SK-N-SH (cell line): ENCODE measurements around the gene B3GALT4. TPM values are rescaled to one million over a fixed set of nuclear protein-coding genes. Genes with fewer than 3 reads are reported as not detected.

ENCODE experiments used
- CTCF ChIA-PET: fragments of 300-600, 350-600 bp; formaldehyde crosslinking; extraction: SDS; loops from one replicate; lab custom pipeline; 2021; lab: Yijun Ruan, JAX
- POLR2A ChIA-PET: fragments of 350-600 bp; sonication (Branson Sonifier 250); formaldehyde crosslinking; extraction: SDS; loops from one replicate; lab custom pipeline; 2020; ENCODE audit warnings: antibody characterized with exemption, inconsistent platforms; lab: Yijun Ruan, JAX
- DNase-seq: peaks from one replicate; pipeline ENCODE4 v3.0.0; 2012
- H2AFZ ChIP-seq: fragments of 200-600 bp; sonication (generic); 2 replicates; pipeline ENCODE4 v1.8.1; 2016; ENCODE audit warnings: antibody characterized with exemption, mild to moderate bottlenecking, low read depth
- H3F3A ChIP-seq: fragments of 200-600 bp; sonication (generic); replicated peaks from 2 replicates; pipeline ENCODE3; 2016; ENCODE audit warnings: antibody characterized with exemption, mild to moderate bottlenecking; ENCODE audit not compliant: insufficient read depth
- H3K27ac ChIP-seq, 2 experiments: fragments of 200-500 bp in 1 of 2; fragments of 200-600 bp in 1 of 2; sonication (Bioruptor generic) in 1 of 2; sonication (generic), shearing (Covaris generic) in 1 of 2; 2 replicates each; pipeline versions ENCODE4 v1.5.1 to v1.6.1; 2014 to 2016; ENCODE audit warnings: low read depth in 2 of 2, inconsistent platforms in 1 of 2, low read length in 1 of 2, mild to moderate bottlenecking in 1 of 2, mixed read lengths in 1 of 2
- H3K27me3 ChIP-seq: fragments of 200-600 bp; sonication (generic), shearing (Covaris generic); 2 replicates; pipeline ENCODE4 v1.6.1; 2016; ENCODE audit warnings: mixed run types; ENCODE audit not compliant: insufficient read depth
- H3K36me3 ChIP-seq, 2 experiments: fragments of 200-500 bp in 1 of 2; fragments of 200-600 bp in 1 of 2; sonication (Bioruptor generic) in 1 of 2; sonication (generic) in 1 of 2; replicated peaks in 1 of 2; 2 replicates each; pipeline versions ENCODE3 to v1.5.1; 2014 to 2016; ENCODE audit warnings: low read length in 1 of 2, mild to moderate bottlenecking in 1 of 2; ENCODE audit not compliant: insufficient read depth in 2 of 2, control insufficient read depth in 1 of 2
- H3K4me1 ChIP-seq, 2 experiments: fragments of 200-500 bp in 1 of 2; fragments of 200-600 bp in 1 of 2; sonication (Bioruptor generic) in 1 of 2; sonication (generic), shearing (Covaris generic) in 1 of 2; 2 replicates each; pipeline versions ENCODE4 v1.5.1 to v1.6.1; 2014 to 2016; ENCODE audit warnings: low read depth in 1 of 2, low read length in 1 of 2, mixed run types in 1 of 2; ENCODE audit not compliant: insufficient read depth in 2 of 2, control insufficient read depth in 1 of 2
- H3K4me2 ChIP-seq: fragments of 200-600 bp; sonication (generic), shearing (Covaris generic); 2 replicates; pipeline ENCODE4 v1.6.1; 2017; ENCODE audit warnings: mixed run types
- H3K4me3 ChIP-seq, 2 experiments: fragments of 200-500 bp in 1 of 2; fragments of 200-600 bp in 1 of 2; sonication (Bioruptor generic) in 1 of 2; sonication (generic), shearing (Covaris generic) in 1 of 2; 2 replicates each; pipeline versions ENCODE4 v1.5.1 to v1.8.1; 2014 to 2016; ENCODE audit warnings: low read depth in 2 of 2, inconsistent platforms in 1 of 2, low read length in 1 of 2, mild to moderate bottlenecking in 1 of 2, mixed read lengths in 1 of 2, moderate library complexity in 1 of 2
- H3K79me2 ChIP-seq: fragments of 200-600 bp; sonication (generic); 2 replicates; pipeline ENCODE4 v1.8.1; 2017; ENCODE audit warnings: mild to moderate bottlenecking; ENCODE audit not compliant: insufficient read depth
- H3K9ac ChIP-seq: fragments of 200-600 bp; sonication (generic); 2 replicates; pipeline ENCODE4 v1.6.1; 2017; ENCODE audit warnings: mixed run types
- H3K9me2 ChIP-seq: fragments of 200-600 bp; sonication (generic); 2 replicates; pipeline ENCODE4 v1.6.1; 2017; ENCODE audit warnings: mixed run types
- H3K9me3 ChIP-seq: fragments of 200-600 bp; sonication (generic); 2 replicates; pipeline ENCODE4 v1.6.1; 2017; ENCODE audit warnings: mixed run types, mild to moderate bottlenecking, moderate library complexity
- H4K20me1 ChIP-seq: fragments of 200-600 bp; sonication (generic); 2 replicates; pipeline ENCODE4 v1.6.1; 2017; ENCODE audit warnings: mild to moderate bottlenecking, mixed run types; ENCODE audit not compliant: insufficient read depth
- CHD2 ChIP-seq: fragments of 150-350 bp; IDR thresholded peaks from 2 replicates; pipeline ENCODE4 v1.6.1; 2018; ENCODE audit warnings: low read length; ENCODE audit not compliant: partially characterized antibody
- FOSL2 ChIP-seq: IDR thresholded peaks from 2 replicates; pipeline ENCODE4 v1.4.0; 2012; ENCODE audit warnings: low read depth, mild to moderate bottlenecking, moderate library complexity, borderline replicate concordance
- GABPA ChIP-seq: IDR thresholded peaks from 2 replicates; pipeline ENCODE4 v1.4.0; 2012; ENCODE audit warnings: low read depth, mild to moderate bottlenecking
- JUND ChIP-seq: IDR thresholded peaks from 2 replicates; pipeline ENCODE4 v1.4.0; 2012
- MEF2A ChIP-seq: IDR thresholded peaks from 2 replicates; pipeline ENCODE4 v1.4.0; 2012; ENCODE audit warnings: low read depth, borderline replicate concordance
- NFIC ChIP-seq: IDR thresholded peaks from 2 replicates; pipeline ENCODE4 v1.4.0; 2012; ENCODE audit warnings: borderline replicate concordance
- RAD21 ChIP-seq: IDR thresholded peaks from 2 replicates; pipeline ENCODE4 v1.6.1; 2012; ENCODE audit warnings: mild to moderate bottlenecking, low read length
- RCOR1 ChIP-seq: fragments of 150-350 bp; IDR thresholded peaks from 2 replicates; pipeline ENCODE4 v1.6.1; 2017; ENCODE audit warnings: antibody characterized with exemption, low read length
- RFX5 ChIP-seq: IDR thresholded peaks from 2 replicates; pipeline ENCODE4 v1.6.1; 2012; ENCODE audit warnings: mild to moderate bottlenecking, improper control_type of control experiment, low read length
- RXRA ChIP-seq: IDR thresholded peaks from 2 replicates; pipeline ENCODE4 v1.4.0; 2012; ENCODE audit warnings: low read depth, mild to moderate bottlenecking, borderline replicate concordance
- SIN3A ChIP-seq: IDR thresholded peaks from 2 replicates; pipeline ENCODE4 v1.6.1; 2012; ENCODE audit warnings: low read depth, mild to moderate bottlenecking, low read length, moderate library complexity, borderline replicate concordance
- TCF12 ChIP-seq: IDR thresholded peaks from 2 replicates; pipeline ENCODE4 v1.4.0; 2012
- TEAD4 ChIP-seq: IDR thresholded peaks from 2 replicates; pipeline ENCODE4 v1.4.0; 2012; ENCODE audit warnings: mild to moderate bottlenecking, borderline replicate concordance; ENCODE audit not compliant: insufficient read depth
- YY1 ChIP-seq: IDR thresholded peaks from 2 replicates; pipeline ENCODE4 v1.4.0; 2012; ENCODE audit warnings: low read depth, mild to moderate bottlenecking
- WGBS: methylation state at CpG from one replicate; pipeline ENCODE4 v1.1.6; 2017; ENCODE audit warnings: low lambda C conversion rate; 5-methylcytosine and 5-hydroxymethylcytosine counted together
- polyA plus RNA-seq, 3 experiments: library from polyadenylated mRNA; depleted of rRNA; stranded (reverse); fragments of >200 nt; gene quantifications; 2 replicates each; pipeline ENCODE4 v1.2.3, GENCODE V29; 2012
- TF ChIP-seq, protein P1 (sequence below): fragments of 150-350 bp; IDR thresholded peaks from 2 replicates; pipeline ENCODE4 v1.6.1; 2016; ENCODE audit warnings: mild to moderate bottlenecking, low read depth, low read length
- TF ChIP-seq, protein P2 (sequence below): IDR thresholded peaks from 2 replicates; pipeline ENCODE4; 2012
- TF ChIP-seq, protein P3 (sequence below): IDR thresholded peaks from 2 replicates; pipeline ENCODE4 v1.4.0; 2012; ENCODE audit warnings: low read depth, borderline replicate concordance
- TF ChIP-seq, protein P4 (sequence below): fragments of 150-350 bp; IDR thresholded peaks from 2 replicates; pipeline ENCODE4 v1.6.1; 2017; ENCODE audit warnings: antibody characterized with exemption, low read length, low read depth, borderline replicate concordance
- TF ChIP-seq, protein P5 (sequence below): fragments of 200-600 bp; sonication (generic); IDR thresholded peaks from 2 replicates; pipeline ENCODE4 v1.6.1; 2017; ENCODE audit warnings: antibody characterized with exemption, mild to moderate bottlenecking, moderate library complexity
- TF ChIP-seq, protein P6 (sequence below): IDR thresholded peaks from 2 replicates; pipeline ENCODE4 v1.4.0; 2012; ENCODE audit warnings: low read depth, borderline replicate concordance

B3GALT4 gene
- polyA plus RNA-seq, 1 of the 3 experiments (the other 2 are of a cell fraction): 0.56 TPM

DNA sequence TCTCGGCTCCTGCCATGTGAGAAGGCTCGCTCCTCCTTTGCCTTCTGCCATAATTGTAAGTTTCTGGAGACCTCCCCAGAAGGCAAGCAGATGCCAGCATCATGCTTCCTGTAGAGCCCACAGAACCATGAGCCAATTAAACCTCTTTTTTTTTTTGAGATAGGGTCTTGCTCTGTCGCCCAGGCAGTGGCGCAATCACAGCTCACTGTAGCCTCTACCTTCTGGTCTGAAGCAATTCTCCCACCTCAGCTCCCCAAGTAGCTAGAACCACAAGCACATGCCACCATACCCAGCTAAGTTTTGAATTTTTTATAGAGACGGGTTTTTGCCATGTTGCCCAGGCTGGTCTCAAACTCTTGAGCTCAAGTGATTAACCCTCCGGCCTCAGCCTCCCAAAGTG, 40.1 kb upstream of the B3GALT4 start:
- no peaks in the 10 kb centered on the region for H4K20me1 ChIP-seq
- H3K4me1 ChIP-seq: no peaks in the 10 kb centered on the region; a peak in 1 of 4 replicates
- TF ChIP-seq RXRA (no peak), YY1 (no peak), GABPA (no peak), TCF12 (no peak), NFIC (no peak), MEF2A (no peak), JUND (no peak), SIN3A (no peak), RFX5 (no peak), FOSL2 (no peak), CHD2 (no peak), RAD21 (no peak), TEAD4 (no peak), RCOR1 (no peak)
- TF ChIP-seq, protein P1, sequence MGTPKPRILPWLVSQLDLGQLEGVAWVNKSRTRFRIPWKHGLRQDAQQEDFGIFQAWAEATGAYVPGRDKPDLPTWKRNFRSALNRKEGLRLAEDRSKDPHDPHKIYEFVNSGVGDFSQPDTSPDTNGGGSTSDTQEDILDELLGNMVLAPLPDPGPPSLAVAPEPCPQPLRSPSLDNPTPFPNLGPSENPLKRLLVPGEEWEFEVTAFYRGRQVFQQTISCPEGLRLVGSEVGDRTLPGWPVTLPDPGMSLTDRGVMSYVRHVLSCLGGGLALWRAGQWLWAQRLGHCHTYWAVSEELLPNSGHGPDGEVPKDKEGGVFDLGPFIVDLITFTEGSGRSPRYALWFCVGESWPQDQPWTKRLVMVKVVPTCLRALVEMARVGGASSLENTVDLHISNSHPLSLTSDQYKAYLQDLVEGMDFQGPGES: no peak
- TF ChIP-seq, protein P2, sequence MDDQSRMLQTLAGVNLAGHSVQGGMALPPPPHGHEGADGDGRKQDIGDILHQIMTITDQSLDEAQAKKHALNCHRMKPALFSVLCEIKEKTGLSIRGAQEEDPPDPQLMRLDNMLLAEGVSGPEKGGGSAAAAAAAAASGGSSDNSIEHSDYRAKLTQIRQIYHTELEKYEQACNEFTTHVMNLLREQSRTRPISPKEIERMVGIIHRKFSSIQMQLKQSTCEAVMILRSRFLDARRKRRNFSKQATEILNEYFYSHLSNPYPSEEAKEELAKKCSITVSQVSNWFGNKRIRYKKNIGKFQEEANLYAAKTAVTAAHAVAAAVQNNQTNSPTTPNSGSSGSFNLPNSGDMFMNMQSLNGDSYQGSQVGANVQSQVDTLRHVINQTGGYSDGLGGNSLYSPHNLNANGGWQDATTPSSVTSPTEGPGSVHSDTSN: no peak
- TF ChIP-seq, protein P3, sequence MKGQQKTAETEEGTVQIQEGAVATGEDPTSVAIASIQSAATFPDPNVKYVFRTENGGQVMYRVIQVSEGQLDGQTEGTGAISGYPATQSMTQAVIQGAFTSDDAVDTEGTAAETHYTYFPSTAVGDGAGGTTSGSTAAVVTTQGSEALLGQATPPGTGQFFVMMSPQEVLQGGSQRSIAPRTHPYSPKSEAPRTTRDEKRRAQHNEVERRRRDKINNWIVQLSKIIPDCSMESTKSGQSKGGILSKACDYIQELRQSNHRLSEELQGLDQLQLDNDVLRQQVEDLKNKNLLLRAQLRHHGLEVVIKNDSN: no peak
- TF ChIP-seq, protein P4, sequence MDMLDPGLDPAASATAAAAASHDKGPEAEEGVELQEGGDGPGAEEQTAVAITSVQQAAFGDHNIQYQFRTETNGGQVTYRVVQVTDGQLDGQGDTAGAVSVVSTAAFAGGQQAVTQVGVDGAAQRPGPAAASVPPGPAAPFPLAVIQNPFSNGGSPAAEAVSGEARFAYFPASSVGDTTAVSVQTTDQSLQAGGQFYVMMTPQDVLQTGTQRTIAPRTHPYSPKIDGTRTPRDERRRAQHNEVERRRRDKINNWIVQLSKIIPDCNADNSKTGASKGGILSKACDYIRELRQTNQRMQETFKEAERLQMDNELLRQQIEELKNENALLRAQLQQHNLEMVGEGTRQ: no peak
- TF ChIP-seq, protein P5, sequence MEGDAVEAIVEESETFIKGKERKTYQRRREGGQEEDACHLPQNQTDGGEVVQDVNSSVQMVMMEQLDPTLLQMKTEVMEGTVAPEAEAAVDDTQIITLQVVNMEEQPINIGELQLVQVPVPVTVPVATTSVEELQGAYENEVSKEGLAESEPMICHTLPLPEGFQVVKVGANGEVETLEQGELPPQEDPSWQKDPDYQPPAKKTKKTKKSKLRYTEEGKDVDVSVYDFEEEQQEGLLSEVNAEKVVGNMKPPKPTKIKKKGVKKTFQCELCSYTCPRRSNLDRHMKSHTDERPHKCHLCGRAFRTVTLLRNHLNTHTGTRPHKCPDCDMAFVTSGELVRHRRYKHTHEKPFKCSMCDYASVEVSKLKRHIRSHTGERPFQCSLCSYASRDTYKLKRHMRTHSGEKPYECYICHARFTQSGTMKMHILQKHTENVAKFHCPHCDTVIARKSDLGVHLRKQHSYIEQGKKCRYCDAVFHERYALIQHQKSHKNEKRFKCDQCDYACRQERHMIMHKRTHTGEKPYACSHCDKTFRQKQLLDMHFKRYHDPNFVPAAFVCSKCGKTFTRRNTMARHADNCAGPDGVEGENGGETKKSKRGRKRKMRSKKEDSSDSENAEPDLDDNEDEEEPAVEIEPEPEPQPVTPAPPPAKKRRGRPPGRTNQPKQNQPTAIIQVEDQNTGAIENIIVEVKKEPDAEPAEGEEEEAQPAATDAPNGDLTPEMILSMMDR: no peak
- TF ChIP-seq, protein P6, sequence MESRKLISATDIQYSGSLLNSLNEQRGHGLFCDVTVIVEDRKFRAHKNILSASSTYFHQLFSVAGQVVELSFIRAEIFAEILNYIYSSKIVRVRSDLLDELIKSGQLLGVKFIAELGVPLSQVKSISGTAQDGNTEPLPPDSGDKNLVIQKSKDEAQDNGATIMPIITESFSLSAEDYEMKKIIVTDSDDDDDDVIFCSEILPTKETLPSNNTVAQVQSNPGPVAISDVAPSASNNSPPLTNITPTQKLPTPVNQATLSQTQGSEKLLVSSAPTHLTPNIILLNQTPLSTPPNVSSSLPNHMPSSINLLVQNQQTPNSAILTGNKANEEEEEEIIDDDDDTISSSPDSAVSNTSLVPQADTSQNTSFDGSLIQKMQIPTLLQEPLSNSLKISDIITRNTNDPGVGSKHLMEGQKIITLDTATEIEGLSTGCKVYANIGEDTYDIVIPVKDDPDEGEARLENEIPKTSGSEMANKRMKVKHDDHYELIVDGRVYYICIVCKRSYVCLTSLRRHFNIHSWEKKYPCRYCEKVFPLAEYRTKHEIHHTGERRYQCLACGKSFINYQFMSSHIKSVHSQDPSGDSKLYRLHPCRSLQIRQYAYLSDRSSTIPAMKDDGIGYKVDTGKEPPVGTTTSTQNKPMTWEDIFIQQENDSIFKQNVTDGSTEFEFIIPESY: no peak
- TF ChIP-seq, all 33 proteins: peak for 0
- no peak overlapping the region for H3K27ac ChIP-seq
- ChIA-PET POLR2A (interaction anchor here (1.4 kb wide), 1 partner anchor 11 kb away, joined by 5 read pairs; no protein-coding TSS in a partner anchor), CTCF (interaction anchor here (2.2 to 9.1 kb wide), 2 partner anchors 11 to 75 kb away, joined by 7 to 68 read pairs; no protein-coding TSS in a partner anchor)
- 50% methylated on average over 6 of the region's 6 CpGs for WGBS
- no peaks in the 10 kb centered on the region for H3F3A ChIP-seq
- H3K4me3 ChIP-seq: no peak overlapping the region
- H3K9ac ChIP-seq: no peak overlapping the region
- H3K9me2 ChIP-seq: no peaks in the 10 kb centered on the region
- peaks cover 74% of the 10 kb centered on the region for H3K27me3 ChIP-seq
- no peak overlapping the region for H2AFZ ChIP-seq
- H3K9me3 ChIP-seq: no peaks in the 10 kb centered on the region
- DNase-seq: no peak
- no peaks in the 10 kb centered on the region for H3K36me3 ChIP-seq
- H3K4me2 ChIP-seq: no peak overlapping the region
- no peaks in the 10 kb centered on the region for H3K79me2 ChIP-seq
